ENCODE data around the gene CMBL. TPM values are rescaled to one million over a fixed set of nuclear protein-coding genes. Genes with fewer than 3 reads are reported as not detected.

The CMBL gene
- total RNA-seq, 1 donor = 9.0 TPM

- no peak overlapping the region for H3K4me2 ChIP-seq (ENCODE audit: insufficient read depth, low read length)
- H3K36me3 ChIP-seq (ENCODE audit: insufficient read depth, low read length) = no peaks in the 10 kb centered on the region
- no peak for DNase-seq (ENCODE audit: insufficient read length, low spot score, missing footprints)
- no peaks in the 10 kb centered on the region for H3K79me2 ChIP-seq (ENCODE audit: insufficient read depth, low read length)
- TF ChIP-seq, protein P1, sequence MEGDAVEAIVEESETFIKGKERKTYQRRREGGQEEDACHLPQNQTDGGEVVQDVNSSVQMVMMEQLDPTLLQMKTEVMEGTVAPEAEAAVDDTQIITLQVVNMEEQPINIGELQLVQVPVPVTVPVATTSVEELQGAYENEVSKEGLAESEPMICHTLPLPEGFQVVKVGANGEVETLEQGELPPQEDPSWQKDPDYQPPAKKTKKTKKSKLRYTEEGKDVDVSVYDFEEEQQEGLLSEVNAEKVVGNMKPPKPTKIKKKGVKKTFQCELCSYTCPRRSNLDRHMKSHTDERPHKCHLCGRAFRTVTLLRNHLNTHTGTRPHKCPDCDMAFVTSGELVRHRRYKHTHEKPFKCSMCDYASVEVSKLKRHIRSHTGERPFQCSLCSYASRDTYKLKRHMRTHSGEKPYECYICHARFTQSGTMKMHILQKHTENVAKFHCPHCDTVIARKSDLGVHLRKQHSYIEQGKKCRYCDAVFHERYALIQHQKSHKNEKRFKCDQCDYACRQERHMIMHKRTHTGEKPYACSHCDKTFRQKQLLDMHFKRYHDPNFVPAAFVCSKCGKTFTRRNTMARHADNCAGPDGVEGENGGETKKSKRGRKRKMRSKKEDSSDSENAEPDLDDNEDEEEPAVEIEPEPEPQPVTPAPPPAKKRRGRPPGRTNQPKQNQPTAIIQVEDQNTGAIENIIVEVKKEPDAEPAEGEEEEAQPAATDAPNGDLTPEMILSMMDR (IDR thresholded peaks at IDR 0.05; ENCODE audit: extremely low read depth, low read depth, low read length) = no peak
- no peak overlapping the region for H3K27ac ChIP-seq (ENCODE audit: low read depth, low read length)
- no peak overlapping the region for H3K4me3 ChIP-seq (ENCODE audit: insufficient read depth, low read length)
- H3K9me3 ChIP-seq (ENCODE audit: low read depth, low read length) = no peaks in the 10 kb centered on the region
- H3K4me1 ChIP-seq (ENCODE audit: insufficient read depth, low read length) = no peaks in the 10 kb centered on the region
- H3K27me3 ChIP-seq (ENCODE audit: insufficient read depth, low read length) = no peaks in the 10 kb centered on the region
- H4K20me1 ChIP-seq (ENCODE audit: insufficient read depth, low read length) = no peaks in the 10 kb centered on the region
- no peak overlapping the region for H2AFZ ChIP-seq (ENCODE audit: low read length)
Measured at GRCh38 chr5:10321882-10322281, 14.2 kb upstream of the CMBL start.

DNA sequence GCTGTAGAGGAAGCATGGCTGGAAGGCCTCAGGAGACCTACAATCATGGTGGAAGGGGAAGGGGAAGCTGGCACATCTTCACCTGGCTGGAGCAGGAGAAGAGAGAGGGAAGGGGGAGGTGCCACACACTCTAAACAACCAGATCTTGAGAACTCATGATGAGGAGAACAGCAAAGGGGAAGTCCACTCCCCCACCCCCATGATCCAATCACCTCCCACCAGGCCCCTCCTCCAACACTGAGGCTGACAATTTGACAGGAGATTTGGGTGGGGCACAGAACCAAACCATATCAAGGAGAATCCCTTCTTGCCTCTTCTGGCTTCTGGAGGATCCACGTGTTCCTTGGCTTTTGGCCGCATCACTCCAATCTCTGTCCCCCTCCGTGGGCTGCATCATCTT lies 13.1 kb upstream of the CMBL start:
- Histone ChIP-seq H3K27ac (ENCODE audit: low read depth, low read length) (no peak overlapping the region), H3K4me3 (ENCODE audit: insufficient read depth, low read length) (no peak overlapping the region), H3K27me3 (ENCODE audit: insufficient read depth, low read length) (no peaks in the 10 kb centered on the region), H3K4me1 (ENCODE audit: insufficient read depth, low read length) (no peaks in the 10 kb centered on the region), H3K36me3 (ENCODE audit: insufficient read depth, low read length) (no peaks in the 10 kb centered on the region), H3K79me2 (ENCODE audit: insufficient read depth, low read length) (no peaks in the 10 kb centered on the region), H2AFZ (ENCODE audit: low read length) (no peak overlapping the region), H4K20me1 (ENCODE audit: insufficient read depth, low read length) (no peaks in the 10 kb centered on the region), H3K4me2 (ENCODE audit: insufficient read depth, low read length) (no peak overlapping the region), H3K9me3 (ENCODE audit: low read depth, low read length) (no peaks in the 10 kb centered on the region)
- TF ChIP-seq, protein P1 (IDR thresholded peaks at IDR 0.05; ENCODE audit: extremely low read depth, low read depth, low read length) = no peak
- no peak for DNase-seq (ENCODE audit: insufficient read length, low spot score, missing footprints)

GRCh38 chr5:10319202-10319851 lies 11.6 kb upstream of the CMBL start:
- Histone ChIP-seq H3K36me3 (ENCODE audit: insufficient read depth, low read length) (no peaks in the 10 kb centered on the region), H3K4me1 (ENCODE audit: insufficient read depth, low read length) (no peaks in the 10 kb centered on the region), H4K20me1 (ENCODE audit: insufficient read depth, low read length) (no peaks in the 10 kb centered on the region), H3K9me3 (ENCODE audit: low read depth, low read length) (no peaks in the 10 kb centered on the region), H3K4me3 (ENCODE audit: insufficient read depth, low read length) (no peak overlapping the region), H3K27me3 (ENCODE audit: insufficient read depth, low read length) (no peaks in the 10 kb centered on the region), H3K79me2 (ENCODE audit: insufficient read depth, low read length) (no peaks in the 10 kb centered on the region), H2AFZ (ENCODE audit: low read length) (no peak overlapping the region), H3K4me2 (ENCODE audit: insufficient read depth, low read length) (no peak overlapping the region), H3K27ac (ENCODE audit: low read depth, low read length) (no peak overlapping the region)
- TF ChIP-seq, protein P1 (IDR thresholded peaks at IDR 0.05; ENCODE audit: extremely low read depth, low read depth, low read length) = no peak
- DNase-seq (ENCODE audit: insufficient read length, low spot score, missing footprints) = no peak

GRCh38 chr5:10317825-10318682 lies 10.4 kb upstream of the CMBL start:
- no peaks in the 10 kb centered on the region for H3K27me3 ChIP-seq (ENCODE audit: insufficient read depth, low read length)
- H3K36me3 ChIP-seq (ENCODE audit: insufficient read depth, low read length) = no peaks in the 10 kb centered on the region
- H3K4me2 ChIP-seq (ENCODE audit: insufficient read depth, low read length) = no peak overlapping the region
- no peaks in the 10 kb centered on the region for H3K79me2 ChIP-seq (ENCODE audit: insufficient read depth, low read length)
- H3K4me1 ChIP-seq (ENCODE audit: insufficient read depth, low read length) = no peaks in the 10 kb centered on the region
- no peak overlapping the region for H3K27ac ChIP-seq (ENCODE audit: low read depth, low read length)
- H2AFZ ChIP-seq (ENCODE audit: low read length) = no peak overlapping the region
- H3K4me3 ChIP-seq (ENCODE audit: insufficient read depth, low read length) = no peak overlapping the region
- DNase-seq (ENCODE audit: insufficient read length, low spot score, missing footprints) = no peak
- H4K20me1 ChIP-seq (ENCODE audit: insufficient read depth, low read length) = no peaks in the 10 kb centered on the region
- TF ChIP-seq, protein P1 (IDR thresholded peaks at IDR 0.05; ENCODE audit: extremely low read depth, low read depth, low read length) = no peak
- no peaks in the 10 kb centered on the region for H3K9me3 ChIP-seq (ENCODE audit: low read depth, low read length)

Measured in osteoblast (primary cell).